ENCODE measurements around the gene KCNQ1. TPM values are rescaled to one million over a fixed set of nuclear protein-coding genes. Genes with fewer than 3 reads are reported as not detected.

KCNQ1 gene
- total and polyA plus RNA-seq, 4 donors = 15.4 to 41.7 (median 26.2) TPM

GRCh38 chr11:2649848-2650247, 205.0 kb downstream of the KCNQ1 start:
- TF ChIP-seq CTCF (IDR thresholded peaks at IDR 0.05; ENCODE audit: control extremely low read depth, extremely low read depth) = no peak
- no peak overlapping the region for H3K27ac ChIP-seq (ENCODE audit: low read depth in 1 of 2, low read length in 1 of 2)
- peaks cover 0 to 4% (median 0%) of the 10 kb centered on the region in 5 donors for H3K4me1 ChIP-seq (ENCODE audit: control insufficient read depth in 5 of 5, insufficient read depth in 5 of 5, low read length in 5 of 5)
- ATAC-seq (ENCODE audit: insufficient read depth, low FRiP score) (no peak), DNase-seq (no peak)
- H3K9me3 ChIP-seq (ENCODE audit: control insufficient read depth in 4 of 4, insufficient read depth in 3 of 4, low read length in 3 of 4) = peaks cover 11 to 49% (median 26%) of the 10 kb centered on the region in 4 donors
- no peak overlapping the region for H3K4me3 ChIP-seq
- 98 to 100% methylated on average over 2 of the region's 2 CpGs for WGBS, 2 donors
- H3K36me3 ChIP-seq (ENCODE audit: control insufficient read depth in 4 of 4, insufficient read depth in 4 of 4, low read length in 4 of 4) = peaks cover 0 to 12% (median 0%) of the 10 kb centered on the region in 4 donors
- H3K9ac ChIP-seq (ENCODE audit: insufficient read depth in 1 of 2, low read length in 2 of 2) = no peak overlapping the region
- no peaks in the 10 kb centered on the region for H3K27me3 ChIP-seq (ENCODE audit: control insufficient read depth in 3 of 3, insufficient read depth in 3 of 3, low read length in 2 of 3)

GRCh38 chr11:2650343-2650867, 205.6 kb downstream of the KCNQ1 start:
- ATAC-seq (ENCODE audit: insufficient read depth, low FRiP score) (no peak), DNase-seq (no peak)
- Histone ChIP-seq H3K4me3 (no peak overlapping the region), H3K27me3 (ENCODE audit: control insufficient read depth in 3 of 3, insufficient read depth in 3 of 3, low read length in 2 of 3) (no peaks in the 10 kb centered on the region), H3K27ac (ENCODE audit: low read depth in 1 of 2, low read length in 1 of 2) (no peak overlapping the region), H3K9me3 (ENCODE audit: control insufficient read depth in 4 of 4, insufficient read depth in 3 of 4, low read length in 3 of 4) (peaks cover 11 to 43% (median 25%) of the 10 kb centered on the region in 4 donors), H3K4me1 (ENCODE audit: control insufficient read depth in 5 of 5, insufficient read depth in 5 of 5, low read length in 5 of 5) (peaks cover 0 to 4% (median 0%) of the 10 kb centered on the region in 5 donors), H3K9ac (ENCODE audit: insufficient read depth in 1 of 2, low read length in 2 of 2) (no peak overlapping the region), H3K36me3 (ENCODE audit: control insufficient read depth in 4 of 4, insufficient read depth in 4 of 4, low read length in 4 of 4) (peaks cover 0 to 12% (median 1%) of the 10 kb centered on the region in 4 donors)
- no peak for TF ChIP-seq CTCF (IDR thresholded peaks at IDR 0.05; ENCODE audit: control extremely low read depth, extremely low read depth)
- 99 to 100% methylated on average over 2 of the region's 2 CpGs for WGBS, 2 donors

- ATAC-seq (ENCODE audit: insufficient read depth, low FRiP score) (no peak), DNase-seq (peak in 1 of 3 donors; percentile 22)
- Histone ChIP-seq H3K9ac (ENCODE audit: insufficient read depth in 1 of 2, low read length in 2 of 2) (no peak overlapping the region), H3K27me3 (ENCODE audit: control insufficient read depth in 3 of 3, insufficient read depth in 3 of 3, low read length in 2 of 3) (no peaks in the 10 kb centered on the region), H3K27ac (ENCODE audit: low read depth in 1 of 2, low read length in 1 of 2) (no peak overlapping the region), H3K36me3 (ENCODE audit: control insufficient read depth in 4 of 4, insufficient read depth in 4 of 4, low read length in 4 of 4) (peaks cover 0 to 12% (median 1%) of the 10 kb centered on the region in 4 donors), H3K4me3 (no peak overlapping the region), H3K9me3 (ENCODE audit: control insufficient read depth in 4 of 4, insufficient read depth in 3 of 4, low read length in 3 of 4) (peaks cover 9 to 39% (median 25%) of the 10 kb centered on the region in 4 donors), H3K4me1 (ENCODE audit: control insufficient read depth in 5 of 5, insufficient read depth in 5 of 5, low read length in 5 of 5) (peaks cover 0 to 4% (median 0%) of the 10 kb centered on the region in 5 donors)
- 86 to 94% methylated on average over 4 of the region's 4 CpGs for WGBS, 2 donors
- TF ChIP-seq CTCF (IDR thresholded peaks at IDR 0.05; ENCODE audit: control extremely low read depth, extremely low read depth) = no peak
Observed at GRCh38 chr11:2651054-2651617, 206.3 kb downstream of the KCNQ1 start.
